MCF 10A (cell line): ENCODE measurements around the gene SRGAP2B. TPM values are rescaled to one million over a fixed set of nuclear protein-coding genes. Genes with fewer than 3 reads are reported as not detected.
"Not testable (repeated sequence)": the region's sequence is repeated elsewhere in the genome, so short reads cannot be mapped to it uniquely, and the experiment has no call there.

Source experiments
- BruUV-seq: library from RNA; stranded (reverse); fragments of 400-500 nt; replicated peaks from 2 replicates; lab custom pipeline; 2021; lab: Mats Ljungman, UMichigan
- CTCF ChIA-PET: fragments of 300-600 bp; sonication (Branson Sonifier 250); formaldehyde crosslinking; extraction: SDS; loops from one replicate; lab custom pipeline; 2021; ENCODE audit warnings: antibody characterized with exemption, inconsistent platforms; lab: Yijun Ruan, JAX
- POLR2A ChIA-PET: fragments of 300-600, 350-650 bp; sonication (Branson Sonifier 250); formaldehyde crosslinking; extraction: SDS; loops from one replicate; lab custom pipeline; 2020; ENCODE audit warnings: antibody characterized with exemption, inconsistent platforms; lab: Yijun Ruan, JAX
- DNase-seq: peaks from one replicate; pipeline ENCODE4 v3.0.0-alpha.2; 2018; ENCODE audit not compliant: unreplicated experiment
- H3K27ac Mint-ChIP-seq: one replicate; pipeline ENCODE4 v1.8.0; 2022; ENCODE audit warnings: mild to moderate bottlenecking, low read depth, mixed read lengths; ENCODE audit not compliant: unreplicated experiment
- H3K27me3 Mint-ChIP-seq: one replicate; pipeline ENCODE4 v1.8.0; 2022; ENCODE audit warnings: mixed read lengths; ENCODE audit not compliant: insufficient read depth, unreplicated experiment
- H3K36me3 Mint-ChIP-seq: one replicate; pipeline ENCODE4 v1.8.0; 2022; ENCODE audit warnings: mild to moderate bottlenecking, moderate library complexity, mixed read lengths; ENCODE audit not compliant: insufficient read depth, unreplicated experiment
- H3K4me1 Mint-ChIP-seq: one replicate; pipeline ENCODE4 v1.8.0; 2022; ENCODE audit warnings: mixed read lengths; ENCODE audit not compliant: insufficient read depth, unreplicated experiment
- H3K4me3 Mint-ChIP-seq: one replicate; pipeline ENCODE4 v1.8.0; 2022; ENCODE audit warnings: mild to moderate bottlenecking, moderate library complexity, mixed read lengths; ENCODE audit not compliant: unreplicated experiment
- H3K9me3 Mint-ChIP-seq: one replicate; pipeline ENCODE4 v1.8.0; 2022; ENCODE audit warnings: mixed read lengths; ENCODE audit not compliant: unreplicated experiment
- intact Hi-C: fragments of 100-400 bp; cut with micrococcal nuclease; formaldehyde crosslinking; loops from 2 replicates; pipeline ENCODE4 v1.14.1; 2022
- total RNA-seq: library from RNA; stranded (reverse); gene quantifications from 2 replicates; pipeline ENCODE4 v1.2.3, GENCODE V29; 2022

The SRGAP2B gene
- total RNA-seq, 1 experiment from 2014 or later, result 50.8 TPM

DNA sequence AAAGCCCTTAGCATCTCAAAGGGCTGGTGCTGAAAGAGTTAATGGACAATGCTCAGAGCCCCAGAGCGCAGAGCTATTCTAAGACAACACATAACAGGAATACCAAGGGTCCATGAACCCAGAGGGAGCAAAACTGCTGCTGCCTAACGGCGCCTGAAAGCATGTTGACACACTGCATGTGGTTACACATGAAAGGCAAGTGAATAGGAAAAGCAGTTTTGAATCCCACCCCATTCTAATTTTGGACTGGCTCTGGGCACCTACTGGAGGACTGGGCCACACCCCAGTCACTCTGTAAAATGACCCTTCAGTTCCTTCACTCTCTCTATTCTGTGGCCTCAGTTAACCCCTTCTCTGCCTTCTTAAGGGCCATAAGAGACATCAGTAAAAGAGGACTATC, 123.2 kb downstream of the SRGAP2B start:
- BruUV-seq, CTCF ChIA-PET, POLR2A ChIA-PET, H3K9me3 Mint-ChIP-seq, H3K36me3 Mint-ChIP-seq, DNase-seq, H3K27me3 Mint-ChIP-seq, intact Hi-C loops, H3K4me3 Mint-ChIP-seq, H3K4me1 Mint-ChIP-seq, H3K27ac Mint-ChIP-seq: not testable (repeated sequence)

GRCh38 chr1:144966488-144966887, 128.6 kb downstream of the SRGAP2B start:
- CTCF ChIA-PET, H3K27me3 Mint-ChIP-seq, BruUV-seq, H3K9me3 Mint-ChIP-seq, POLR2A ChIA-PET, DNase-seq, H3K4me3 Mint-ChIP-seq, H3K4me1 Mint-ChIP-seq, H3K36me3 Mint-ChIP-seq, H3K27ac Mint-ChIP-seq, intact Hi-C loops: not testable (repeated sequence)

- H3K36me3 Mint-ChIP-seq, POLR2A ChIA-PET, BruUV-seq, intact Hi-C loops, H3K9me3 Mint-ChIP-seq, CTCF ChIA-PET, DNase-seq, H3K27ac Mint-ChIP-seq, H3K4me1 Mint-ChIP-seq, H3K4me3 Mint-ChIP-seq, H3K27me3 Mint-ChIP-seq: not testable (repeated sequence)
These were observed 130.4 kb downstream of the SRGAP2B start for GRCh38 chr1:144964765-144965164.

- H3K36me3 Mint-ChIP-seq, H3K4me1 Mint-ChIP-seq, intact Hi-C loops, BruUV-seq, POLR2A ChIA-PET, H3K27ac Mint-ChIP-seq, DNase-seq, CTCF ChIA-PET, H3K9me3 Mint-ChIP-seq, H3K27me3 Mint-ChIP-seq, H3K4me3 Mint-ChIP-seq: not testable (repeated sequence)
These were observed 130.9 kb downstream of the SRGAP2B start for GRCh38 chr1:144964186-144964585.

- H3K4me3 Mint-ChIP-seq, H3K36me3 Mint-ChIP-seq, CTCF ChIA-PET, H3K27me3 Mint-ChIP-seq, BruUV-seq, H3K4me1 Mint-ChIP-seq, H3K9me3 Mint-ChIP-seq, intact Hi-C loops, POLR2A ChIA-PET, H3K27ac Mint-ChIP-seq, DNase-seq: not testable (repeated sequence)
These were observed 131.6 kb downstream of the SRGAP2B start for GRCh38 chr1:144963571-144963970.

DNA sequence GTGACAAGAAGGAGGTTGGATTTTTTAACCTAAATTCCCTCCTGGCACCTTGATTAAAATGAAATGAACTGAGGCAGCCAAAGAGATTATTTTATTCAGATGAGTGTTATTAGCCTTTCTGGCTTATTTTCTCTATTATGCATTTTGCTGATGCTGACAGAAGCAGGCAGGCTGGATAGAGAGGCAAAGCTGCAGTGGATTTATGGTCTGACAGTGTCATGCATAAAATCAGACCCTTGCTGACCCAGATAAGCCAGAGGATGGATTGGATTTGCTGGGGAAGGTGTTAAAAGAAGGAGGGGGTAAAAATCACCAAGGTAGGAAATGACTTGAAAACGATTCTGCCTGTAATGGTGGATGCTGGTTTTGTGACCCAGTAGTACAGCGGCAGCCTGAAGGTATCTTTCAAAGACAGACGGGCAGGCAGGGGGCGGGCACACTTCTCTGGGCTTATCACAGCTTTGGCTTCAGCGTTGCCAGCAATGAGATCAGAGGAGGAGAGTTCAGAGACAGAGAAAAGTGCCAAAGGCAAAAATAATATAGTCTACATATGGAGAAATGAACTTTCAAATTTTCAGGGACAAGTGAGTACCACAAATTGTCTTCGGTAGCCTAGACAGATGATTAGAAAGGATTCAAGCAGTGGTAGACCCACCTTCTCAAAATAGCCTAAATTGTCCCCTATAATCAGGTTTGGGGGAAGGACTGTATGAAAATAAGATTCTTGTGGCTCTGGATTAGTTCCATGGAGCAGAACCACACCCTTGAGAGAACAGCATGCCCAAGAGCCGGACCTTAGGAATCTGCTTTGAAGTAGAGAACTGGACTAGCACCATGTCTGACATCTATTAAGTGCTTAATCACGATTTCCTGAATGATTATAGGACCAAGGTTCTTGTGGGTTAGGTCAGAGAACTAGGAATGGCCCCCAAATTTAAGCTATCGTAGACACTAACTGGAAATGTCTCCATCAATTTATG, 133.2 kb downstream of the SRGAP2B start:
- intact Hi-C loops, H3K27ac Mint-ChIP-seq, DNase-seq, BruUV-seq, CTCF ChIA-PET, H3K4me1 Mint-ChIP-seq, H3K36me3 Mint-ChIP-seq, H3K27me3 Mint-ChIP-seq, POLR2A ChIA-PET, H3K9me3 Mint-ChIP-seq, H3K4me3 Mint-ChIP-seq: not testable (repeated sequence)

DNA sequence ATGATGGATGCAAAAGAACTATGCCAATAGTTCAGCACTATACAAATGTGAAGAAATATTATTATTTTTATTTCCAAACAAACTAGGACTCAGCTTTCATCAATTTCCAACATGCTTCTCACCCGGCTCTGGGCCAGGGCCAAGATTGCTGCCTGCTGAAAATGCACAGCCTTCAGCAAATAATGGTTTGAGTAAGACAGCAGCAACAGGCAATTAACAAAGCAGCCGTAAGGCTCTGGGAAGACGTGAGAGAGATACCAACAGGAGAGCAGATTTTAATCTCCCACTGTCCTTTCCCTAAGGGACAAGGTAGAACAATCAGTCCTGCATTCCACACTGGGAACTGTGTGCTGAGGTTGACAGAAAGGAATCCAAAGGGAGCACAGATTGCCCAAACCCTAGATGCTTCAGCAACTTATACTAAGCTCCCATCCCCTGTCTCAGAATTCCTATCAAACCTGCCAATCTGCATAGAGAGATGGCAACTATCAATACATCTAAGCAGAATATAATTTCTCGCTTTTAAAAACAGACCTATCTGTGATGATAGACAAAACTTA, 134.1 kb downstream of the SRGAP2B start:
- DNase-seq, H3K9me3 Mint-ChIP-seq, H3K4me1 Mint-ChIP-seq, CTCF ChIA-PET, H3K4me3 Mint-ChIP-seq, intact Hi-C loops, BruUV-seq, H3K36me3 Mint-ChIP-seq, H3K27ac Mint-ChIP-seq, POLR2A ChIA-PET, H3K27me3 Mint-ChIP-seq: not testable (repeated sequence)

GRCh38 chr1:144948390-144948789, 146.7 kb downstream of the SRGAP2B start:
- H3K27me3 Mint-ChIP-seq, DNase-seq, POLR2A ChIA-PET, H3K36me3 Mint-ChIP-seq, H3K4me3 Mint-ChIP-seq, H3K27ac Mint-ChIP-seq, intact Hi-C loops, H3K9me3 Mint-ChIP-seq, BruUV-seq, H3K4me1 Mint-ChIP-seq, CTCF ChIA-PET: not testable (repeated sequence)

DNA sequence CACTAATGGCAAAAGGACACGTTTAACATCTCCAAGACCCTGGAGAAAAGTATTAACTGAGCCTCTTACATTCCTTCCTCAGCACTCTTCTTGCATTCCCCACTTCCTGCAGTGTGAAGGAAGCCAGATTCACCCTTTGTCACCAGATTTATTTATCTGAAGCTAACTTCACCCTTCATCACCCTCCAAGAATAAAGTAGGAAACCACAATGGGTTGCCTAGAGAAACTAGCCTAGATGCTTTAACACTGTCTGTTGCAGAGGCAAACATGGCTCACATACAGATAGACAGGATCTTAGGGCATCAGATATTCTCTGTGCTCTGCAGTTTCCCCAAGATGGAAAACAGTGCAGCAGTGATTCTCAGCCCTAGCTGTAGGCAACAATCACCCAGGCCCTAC, 147.6 kb downstream of the SRGAP2B start:
- H3K9me3 Mint-ChIP-seq, H3K36me3 Mint-ChIP-seq, DNase-seq, BruUV-seq, H3K4me3 Mint-ChIP-seq, POLR2A ChIA-PET, H3K27me3 Mint-ChIP-seq, H3K4me1 Mint-ChIP-seq, intact Hi-C loops, CTCF ChIA-PET, H3K27ac Mint-ChIP-seq: not testable (repeated sequence)
